DOHH2 (cell line): ENCODE data around the gene AHSG.

Experiments used
- CTCF ChIP-seq: fragments of 200-600 bp; sonication (generic); IDR thresholded peaks from one replicate; pipeline ENCODE4 v1.5.1; 2014; ENCODE audit warnings: antibody characterized with exemption, mild to moderate bottlenecking, low read depth, low read length; ENCODE audit not compliant: poor library complexity, severe bottlenecking
- EZH2phosphoT487 ChIP-seq: fragments of 200-600 bp; sonication (generic); IDR thresholded peaks from 2 replicates; pipeline ENCODE4 v1.6.1; 2017; ENCODE audit warnings: borderline replicate concordance, mild to moderate bottlenecking, antibody characterized with exemption, low read length, moderate library complexity, mixed read lengths

DNA sequence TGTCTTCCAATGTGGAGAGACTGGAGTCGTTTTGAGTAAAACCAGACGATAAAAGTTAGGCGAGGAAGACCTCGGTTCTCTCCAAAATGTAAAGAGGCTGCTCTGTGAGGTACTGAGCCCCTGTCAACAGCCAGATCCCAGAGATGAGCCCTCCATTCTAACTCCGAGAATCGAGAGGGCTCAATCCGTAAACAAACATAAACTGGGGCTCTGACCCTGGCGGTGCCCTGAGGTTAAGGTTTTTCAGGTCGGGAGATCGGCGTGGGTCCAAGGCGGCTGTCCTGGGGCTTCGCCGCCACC is 46.1 kb upstream of the AHSG start:
- TF ChIP-seq CTCF (no peak), EZH2phosphoT487 (no peak)
